Peyer's patch (tissue), 4 donors: ENCODE data around the gene TRPM6. TPM values are rescaled to one million over a fixed set of nuclear protein-coding genes. Genes with fewer than 3 reads are reported as not detected.
"Not testable (repeated sequence)": the region's sequence is repeated elsewhere in the genome, so short reads cannot be mapped to it uniquely, and the experiment has no call there.

Experiments
- DNase-seq, 3 donors: peaks; one replicate each; pipeline ENCODE4 v3.0.0-alpha.2; 2017 to 2019
- H3K27ac ChIP-seq, 4 donors: fragments of 200-600 bp; sonication (generic); one replicate each; pipeline ENCODE4 v1.5.1; 2016 to 2019
- H3K27me3 ChIP-seq, 2 donors: fragments of 200-600 bp; sonication (generic); one replicate each; pipeline ENCODE4 v1.5.1; 2019
- H3K36me3 ChIP-seq, 3 donors: fragments of 200-600 bp; sonication (generic); one replicate each; pipeline ENCODE4 v1.5.1; 2016 to 2019
- H3K4me1 ChIP-seq, 4 donors: fragments of 200-600 bp; sonication (generic); one replicate each; pipeline ENCODE4 v1.5.1; 2016 to 2019
- H3K4me3 ChIP-seq, 4 donors: fragments of 200-600 bp; sonication (generic); 1 replicate in 3 of 4; 2 replicates in 1 of 4; pipeline ENCODE4 v1.5.1; 2016 to 2019; ENCODE audit warnings: mild to moderate bottlenecking in 1 of 4
- H3K9me3 ChIP-seq, 4 donors: fragments of 200-600 bp; sonication (generic); one replicate each; pipeline ENCODE4 v1.5.1; 2016 to 2019; ENCODE audit warnings: mild to moderate bottlenecking in 1 of 4
- CTCF ChIP-seq, 6 experiments: fragments of 450-650 bp in 4 of 6; fragments of 200-600 bp in 2 of 6; sonication (generic) in 1 of 6; IDR thresholded peaks; one replicate each; pipeline ENCODE4 v1.5.1; 2017 to 2019; ENCODE audit warnings: antibody characterized with exemption in 6 of 6, mild to moderate bottlenecking in 3 of 6, moderate library complexity in 1 of 6
- POLR2A ChIP-seq, 2 donors: fragments of 450-650 bp; IDR thresholded peaks; one replicate each; pipeline ENCODE4 v1.5.1; 2017; ENCODE audit warnings: antibody characterized with exemption in 2 of 2, mild to moderate bottlenecking in 2 of 2, moderate library complexity in 2 of 2
- total RNA-seq, 4 donors: library from RNA; depleted of rRNA; stranded (reverse); fragments of >200 nt; gene quantifications; one replicate each; pipeline ENCODE4 v1.1.0, GENCODE V29; 2016

The TRPM6 gene
- total RNA-seq, 4 donors from 2014 or later, result 3.3 to 25.1 (median 16.2) TPM

GRCh38 chr9:74865177-74865576, 22.5 kb downstream of the TRPM6 start:
- Histone ChIP-seq H3K4me1 (peaks cover 0 to 5% (median 1%) of the 10 kb centered on the region in 4 donors), H3K36me3 (no peaks in the 10 kb centered on the region), H3K27ac (no peak overlapping the region), H3K4me3 (no peak overlapping the region), H3K27me3 (no peaks in the 10 kb centered on the region), H3K9me3 (no peaks in the 10 kb centered on the region)
- no peak for DNase-seq
- TF ChIP-seq CTCF (IDR thresholded peaks at IDR 0.05) (no peak), POLR2A (IDR thresholded peaks at IDR 0.05) (no peak)

- no peak overlapping the region for H3K27ac ChIP-seq
These were observed 25.8 kb downstream of the TRPM6 start for GRCh38 chr9:74861773-74862474.

GRCh38 chr9:74861071-74861470, 26.6 kb downstream of the TRPM6 start:
- no peaks in the 10 kb centered on the region for H3K36me3 ChIP-seq
- TF ChIP-seq CTCF (IDR thresholded peaks at IDR 0.05), result no peak
- no peak for TF ChIP-seq POLR2A (IDR thresholded peaks at IDR 0.05)
- no peak overlapping the region for H3K4me3 ChIP-seq
- peaks cover 0 to 5% (median 1%) of the 10 kb centered on the region in 4 donors for H3K4me1 ChIP-seq
- H3K27ac ChIP-seq, result no peak overlapping the region
- no peaks in the 10 kb centered on the region for H3K9me3 ChIP-seq
- no peak for DNase-seq
- no peaks in the 10 kb centered on the region for H3K27me3 ChIP-seq

More at GRCh38 chr9:74861773-74862474, 25.8 kb downstream of the TRPM6 start:
- TF ChIP-seq POLR2A (IDR thresholded peaks at IDR 0.05), result no peak
- no peak for TF ChIP-seq CTCF (IDR thresholded peaks at IDR 0.05)
- no peaks in the 10 kb centered on the region for H3K27me3 ChIP-seq
- H3K4me1 ChIP-seq, result peaks cover 0 to 5% (median 1%) of the 10 kb centered on the region in 4 donors
- no peaks in the 10 kb centered on the region for H3K9me3 ChIP-seq
- H3K36me3 ChIP-seq, result no peaks in the 10 kb centered on the region
- no peak overlapping the region for H3K4me3 ChIP-seq
- DNase-seq, result no peak

- DNase-seq, result not testable (repeated sequence)
These were observed 27.5 kb downstream of the TRPM6 start for GRCh38 chr9:74860247-74860646.

GRCh38 chr9:74859786-74860185, 27.9 kb downstream of the TRPM6 start:
- no peak overlapping the region for H3K27ac ChIP-seq
- H3K4me1 ChIP-seq, result peaks cover 0 to 5% (median 1%) of the 10 kb centered on the region in 4 donors
- no peak for TF ChIP-seq POLR2A (IDR thresholded peaks at IDR 0.05)
- no peak for TF ChIP-seq CTCF (IDR thresholded peaks at IDR 0.05)
- no peaks in the 10 kb centered on the region for H3K27me3 ChIP-seq
- no peaks in the 10 kb centered on the region for H3K36me3 ChIP-seq
- no peak overlapping the region for H3K4me3 ChIP-seq
- DNase-seq, result no peak
- H3K9me3 ChIP-seq, result no peaks in the 10 kb centered on the region

More at GRCh38 chr9:74860247-74860646, 27.5 kb downstream of the TRPM6 start:
- not testable (repeated sequence) for H3K27me3 ChIP-seq, H3K27ac ChIP-seq, H3K4me1 ChIP-seq, H3K36me3 ChIP-seq, H3K9me3 ChIP-seq, H3K4me3 ChIP-seq

GRCh38 chr9:74858751-74859414, 28.8 kb downstream of the TRPM6 start:
- Histone ChIP-seq H3K4me3 (no peak overlapping the region), H3K27ac (no peak overlapping the region), H3K27me3 (no peaks in the 10 kb centered on the region), H3K4me1 (peaks cover 0 to 5% (median 1%) of the 10 kb centered on the region in 4 donors), H3K36me3 (no peaks in the 10 kb centered on the region), H3K9me3 (no peaks in the 10 kb centered on the region)
- TF ChIP-seq CTCF (IDR thresholded peaks at IDR 0.05) (no peak), POLR2A (IDR thresholded peaks at IDR 0.05) (no peak)
- DNase-seq, result no peak
